ENCODE data around the gene KLHL26.

KLHL26 gene

DNA sequence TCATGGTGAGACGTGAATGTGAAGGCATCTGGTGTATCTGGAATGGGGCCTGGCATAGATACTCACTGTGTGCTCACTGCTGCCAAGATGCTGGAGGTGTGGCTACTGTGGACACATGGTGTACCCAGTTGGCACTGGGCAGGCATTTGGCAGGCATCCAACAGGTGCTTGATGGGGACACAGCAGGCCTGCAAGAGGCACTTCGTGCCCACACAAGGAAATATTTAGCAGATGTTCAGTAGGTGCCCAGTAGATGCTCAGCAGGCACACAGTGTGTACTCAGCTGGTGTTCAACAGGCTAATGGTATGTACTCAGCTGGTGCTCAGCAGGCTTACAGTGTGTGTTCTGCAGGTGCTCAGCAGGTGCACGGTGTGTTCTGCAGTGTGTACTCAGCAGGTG is 60.9 kb downstream of the KLHL26 start:
- DNase-seq = no peak

- no peak for DNase-seq
These were observed 61.7 kb downstream of the KLHL26 start for GRCh38 chr19:18698321-18699167.

GRCh38 chr19:18699403-18700054 is 62.7 kb downstream of the KLHL26 start:
- no peak for DNase-seq

- DNase-seq = peak; percentile 32
These were observed 63.8 kb downstream of the KLHL26 start for GRCh38 chr19:18700501-18701249.

- no peak for DNase-seq
These were observed 64.4 kb downstream of the KLHL26 start for GRCh38 chr19:18701250-18701608.

DNA sequence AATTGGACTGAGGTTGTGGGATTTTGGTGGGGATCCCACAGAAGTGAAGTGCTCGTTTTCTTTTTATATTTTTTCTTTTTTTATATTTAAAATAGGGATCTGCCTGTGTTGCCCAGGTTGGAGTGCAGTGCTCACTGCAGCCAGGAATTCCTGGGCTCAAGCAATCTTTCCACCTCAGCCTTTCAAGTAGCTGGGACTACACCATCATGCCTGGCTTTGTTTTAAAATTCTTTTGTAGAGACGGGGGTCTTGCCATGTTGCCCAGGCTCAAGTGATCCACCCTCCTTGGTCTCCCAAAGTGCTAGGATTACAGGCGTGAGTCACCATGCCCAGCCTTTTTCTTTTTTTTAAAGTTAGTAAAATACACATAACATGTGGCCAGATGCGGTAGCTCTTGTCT is 67.2 kb downstream of the KLHL26 start:
- DNase-seq = no peak

DNA sequence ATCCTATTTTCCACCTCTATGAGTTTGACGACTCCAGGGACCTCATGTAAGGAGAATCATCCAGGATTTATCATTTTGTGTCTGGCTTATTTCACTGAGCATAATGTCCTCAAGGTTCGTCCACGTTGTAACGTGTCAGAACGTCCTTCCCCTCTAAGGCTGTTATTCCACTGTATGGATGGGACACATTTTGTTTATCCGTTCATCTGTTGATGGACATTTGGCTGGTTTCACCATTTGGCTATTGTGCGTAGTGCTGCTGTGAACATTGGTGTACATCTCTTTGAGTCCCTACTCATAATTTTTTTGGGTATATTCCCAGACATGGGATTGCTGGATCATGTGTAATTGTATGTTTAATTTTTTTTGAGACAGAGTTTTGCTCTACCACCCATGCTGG is 68.1 kb downstream of the KLHL26 start:
- DNase-seq = no peak

- DNase-seq = no peak
These were observed 71.8 kb downstream of the KLHL26 start for GRCh38 chr19:18708452-18709231.

DNA sequence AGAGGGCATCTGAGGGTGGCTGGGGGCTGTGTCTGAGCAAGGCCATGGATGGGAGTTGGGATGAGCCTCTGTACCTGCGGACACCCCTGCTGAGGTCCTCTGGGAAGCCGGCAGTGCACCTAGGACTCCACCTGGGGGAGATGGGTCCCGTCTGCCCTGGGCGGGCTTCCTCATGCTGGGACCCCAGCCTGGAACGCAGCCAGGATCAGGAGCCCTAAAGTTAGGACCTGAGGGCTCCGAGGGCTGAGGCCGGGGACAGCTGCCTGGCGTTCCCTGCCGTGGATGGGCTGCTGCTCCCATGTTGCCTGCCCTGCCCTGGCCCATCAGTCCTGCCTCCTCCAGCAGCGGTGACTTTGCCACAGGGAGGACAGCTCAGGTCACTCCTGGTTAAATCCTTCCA is 72.7 kb downstream of the KLHL26 start:
- no peak for DNase-seq

DNA sequence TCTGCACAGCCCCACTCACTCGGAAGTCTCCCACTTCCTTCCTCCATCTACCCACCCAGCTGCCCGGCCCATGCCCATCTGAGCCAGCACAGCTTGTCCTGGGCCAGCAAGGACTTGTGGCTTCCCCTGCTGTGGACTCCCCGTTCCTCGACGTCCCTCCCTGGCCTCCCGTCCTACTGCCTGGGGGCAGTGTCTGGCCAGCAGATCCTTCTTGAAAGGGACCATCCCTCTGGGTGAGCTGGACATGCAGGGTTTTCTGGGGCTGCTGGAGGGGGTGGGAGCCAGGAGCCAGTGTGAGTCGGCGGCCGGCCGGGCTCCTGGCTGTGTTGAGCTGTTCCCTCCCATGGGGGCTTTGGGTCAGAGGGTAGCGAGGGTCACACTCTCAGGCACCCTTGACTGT is 73.4 kb downstream of the KLHL26 start:
- no peak for DNase-seq

DNA sequence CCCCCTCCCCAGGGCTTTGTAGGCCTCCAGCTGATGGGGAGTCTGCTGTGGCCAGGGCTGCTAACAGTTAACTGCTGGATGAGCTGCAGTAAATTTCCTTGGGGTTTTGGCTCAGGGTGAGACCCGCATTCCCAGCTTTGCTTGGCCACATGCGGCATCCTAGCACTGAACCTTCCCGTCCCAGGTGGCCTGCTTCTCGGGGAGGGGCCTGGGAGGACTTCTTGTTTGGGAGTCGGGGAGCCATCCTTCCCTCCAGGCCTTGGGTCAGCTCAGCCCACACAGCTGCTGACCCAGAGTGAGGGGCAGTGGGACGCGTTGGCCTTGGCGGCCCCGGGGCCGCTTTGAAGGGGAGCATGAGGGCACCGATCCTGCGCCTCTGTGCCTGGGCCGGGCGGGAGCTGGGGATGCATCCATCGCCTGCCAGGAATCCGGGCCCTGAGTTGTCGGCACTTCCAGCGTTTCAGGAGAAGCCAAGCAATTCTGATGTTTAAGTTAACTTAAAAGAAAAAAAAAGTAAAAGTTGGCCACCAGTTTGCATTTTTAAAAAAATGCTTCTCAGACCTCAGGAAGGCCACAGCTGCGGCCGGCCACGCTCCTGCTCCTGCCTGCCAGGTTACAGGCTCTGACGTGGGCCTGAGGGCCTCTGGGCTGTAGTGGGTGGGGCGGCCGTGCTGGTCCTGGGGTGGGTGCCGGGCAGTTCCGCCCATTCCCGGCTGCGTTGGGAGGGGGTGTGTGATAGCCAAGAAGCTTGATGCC is 74.3 kb downstream of the KLHL26 start:
- DNase-seq = no peak

- no peak for DNase-seq
These were observed 75.1 kb downstream of the KLHL26 start for GRCh38 chr19:18711893-18712292.

DNA sequence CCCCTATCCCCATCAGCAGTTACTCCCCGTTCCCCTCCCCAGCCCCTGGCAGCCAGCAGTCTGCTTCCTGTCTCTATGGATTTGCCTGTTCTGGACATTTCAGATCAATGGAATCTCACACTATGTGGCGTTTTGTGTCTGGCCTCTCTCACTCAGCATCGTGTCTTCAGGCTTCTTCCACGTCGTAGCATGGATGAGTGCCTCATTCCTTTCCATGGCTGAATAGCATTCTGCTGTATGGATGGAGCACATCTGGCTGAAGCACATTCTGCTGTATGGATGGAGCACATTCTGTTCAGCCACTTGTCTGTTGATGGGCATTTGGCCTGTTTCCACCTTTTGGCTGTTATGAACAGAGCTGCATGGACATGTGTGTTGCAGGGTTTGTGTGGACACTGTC is 76.2 kb downstream of the KLHL26 start:
- DNase-seq = no peak

GRCh38 chr19:18713550-18714117 is 76.8 kb downstream of the KLHL26 start:
- DNase-seq = no peak

- DNase-seq = no peak
These were observed 78.6 kb downstream of the KLHL26 start for GRCh38 chr19:18715416-18715815.

DNA sequence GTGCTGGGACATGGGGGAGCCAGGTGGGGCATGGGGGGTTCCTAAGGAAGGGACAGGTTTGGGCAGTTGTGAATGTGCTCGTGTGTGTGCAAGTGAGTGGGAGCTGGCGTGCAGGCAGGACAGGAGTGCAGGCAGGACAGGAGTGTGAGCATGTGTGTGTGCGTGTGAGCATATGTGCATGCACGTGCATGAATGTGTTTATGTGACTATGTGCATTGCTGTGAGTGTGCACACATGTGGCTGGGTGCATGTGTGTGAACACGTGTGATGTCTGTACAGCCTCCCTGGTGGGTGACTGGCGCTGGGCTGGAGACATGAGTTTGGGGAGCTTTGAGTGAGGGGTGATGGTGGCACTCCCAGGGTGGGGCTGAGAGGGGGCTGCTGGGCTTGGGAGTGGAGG is 80.0 kb downstream of the KLHL26 start:
- no peak for DNase-seq

- DNase-seq = no peak
These were observed 80.8 kb downstream of the KLHL26 start for GRCh38 chr19:18717601-18718000.

- DNase-seq = no peak
These were observed 81.2 kb downstream of the KLHL26 start for GRCh38 chr19:18718015-18718526.

- DNase-seq = no peak
These were observed 82.1 kb downstream of the KLHL26 start for GRCh38 chr19:18718846-18719458.

- no peak for DNase-seq
These were observed 82.7 kb downstream of the KLHL26 start for GRCh38 chr19:18719541-18719940.

Measured in NCI-H1048 (cell line).